DOHH2 (cell line): ENCODE measurements around the gene SESN2.

ENCODE experiments used
- CTCF ChIP-seq: fragments of 200-600 bp; sonication (generic); IDR thresholded peaks from one replicate; pipeline ENCODE4 v1.5.1; 2014; ENCODE audit warnings: antibody characterized with exemption, mild to moderate bottlenecking, low read depth, low read length; ENCODE audit not compliant: poor library complexity, severe bottlenecking
- EZH2phosphoT487 ChIP-seq: fragments of 200-600 bp; sonication (generic); IDR thresholded peaks from 2 replicates; pipeline ENCODE4 v1.6.1; 2017; ENCODE audit warnings: borderline replicate concordance, mild to moderate bottlenecking, antibody characterized with exemption, low read length, moderate library complexity, mixed read lengths

DNA sequence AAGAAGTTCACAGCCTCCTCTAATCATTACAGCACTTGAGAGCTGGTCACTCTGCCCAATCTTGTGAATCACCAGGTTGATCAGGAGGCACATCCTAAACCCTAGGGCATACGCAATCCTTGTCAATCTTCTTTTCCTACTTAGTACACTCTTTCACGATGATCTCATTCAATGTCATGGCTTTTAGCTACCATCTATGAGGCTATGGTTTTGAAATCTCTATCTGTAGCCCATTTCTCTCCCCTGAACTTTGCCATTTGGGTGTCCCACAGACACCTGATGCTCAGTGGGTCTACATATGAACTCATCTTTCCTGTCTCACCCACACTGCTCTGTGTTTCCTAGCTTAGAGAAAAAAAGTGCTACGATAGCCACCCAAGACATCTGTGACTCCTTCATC is 67.7 kb downstream of the SESN2 start:
- TF ChIP-seq CTCF = no peak
- no peak for TF ChIP-seq EZH2phosphoT487
